HepG2 (cell line): ENCODE measurements around the gene AGAP1. TPM values are rescaled to one million over a fixed set of nuclear protein-coding genes. Genes with fewer than 3 reads are reported as not detected.

Experiments used
- ATAC-seq: fragments of 200-7000 bp; cut with Tn5 transposase; 3 replicates; pipeline ENCODE4 v1.9.1; 2020; ENCODE audit warnings: mild to moderate bottlenecking, moderate library complexity
- BruUV-seq: library from RNA; stranded (reverse); fragments of 400-500 nt; replicated peaks from 2 replicates; lab custom pipeline; 2021; lab: Mats Ljungman, UMichigan
- CTCF ChIA-PET: fragments of 300-600 bp; formaldehyde crosslinking; extraction: SDS; loops from one replicate; lab custom pipeline; 2021; ENCODE audit warnings: low total read pairs, inconsistent platforms, low intra/inter-chr PET ratio; lab: Yijun Ruan, JAX
- POLR2A ChIA-PET: fragments of 350-600 bp; sonication (Branson Sonifier 250); formaldehyde crosslinking; loops from one replicate; lab custom pipeline; 2020; ENCODE audit warnings: antibody characterized with exemption, inconsistent platforms; lab: Yijun Ruan, JAX
- DNase-seq: peaks from one replicate; pipeline ENCODE4 v3.0.0-alpha.2; 2015; ENCODE audit warnings: low spot score
- FAIRE-seq: peaks from 3 replicates; lab custom pipeline; 2011; peaks lifted over from hg19 to GRCh38; lab: Jason Lieb, UNC
- H2AFZ ChIP-seq: one replicate; pipeline ENCODE4 v1.6.1; 2011; ENCODE audit warnings: low read length, inconsistent platforms
- H3K27ac ChIP-seq: fragments of 300-600 bp; 3 replicates; pipeline ENCODE4 v1.8.0; 2011; ENCODE audit warnings: mixed run types, mild to moderate bottlenecking, mixed read lengths, low read length, inconsistent platforms; ENCODE audit not compliant: insufficient read depth; ENCODE audit errors: extremely low read length
- H3K27me3 ChIP-seq, 2 experiments: fragments of 200-600 bp in 1 of 2; 2 replicates in 1 of 2; 3 replicates in 1 of 2; pipeline versions ENCODE4 v1.6.0 to v1.8.0; 2011; ENCODE audit warnings: low read length in 2 of 2, mild to moderate bottlenecking in 2 of 2, moderate library complexity in 2 of 2, inconsistent platforms in 1 of 2; ENCODE audit not compliant: insufficient read depth in 2 of 2, control insufficient read depth in 1 of 2
- H3K36me3 ChIP-seq, 2 experiments: fragments of 200-600 bp in 1 of 2; replicated peaks in 1 of 2; 2 replicates in 1 of 2; 3 replicates in 1 of 2; pipeline versions ENCODE4 v1.5.1 to v1.8.0; 2011; ENCODE audit warnings: low read length in 2 of 2, inconsistent platforms in 1 of 2; ENCODE audit not compliant: insufficient read depth in 2 of 2, control insufficient read depth in 1 of 2
- H3K4me1 ChIP-seq: 2 replicates; pipeline ENCODE4 v1.5.1; 2012; ENCODE audit warnings: low read length, inconsistent platforms; ENCODE audit not compliant: insufficient read depth
- H3K4me2 ChIP-seq: 2 replicates; pipeline ENCODE4 v1.6.0; 2011; ENCODE audit warnings: low read depth, low read length, inconsistent platforms
- H3K4me3 ChIP-seq, 3 experiments: fragments of 200-600 bp in 1 of 3; sonication (generic), shearing (Covaris generic) in 1 of 3; replicated peaks in 1 of 3; 2 replicates each; pipeline ENCODE4 v1.5.1; 2011 to 2016; ENCODE audit warnings: low read length in 3 of 3, inconsistent platforms in 2 of 3, low read depth in 2 of 3, mild to moderate bottlenecking in 2 of 3, control low read depth in 1 of 3, mixed read lengths in 1 of 3; ENCODE audit not compliant: insufficient read depth in 1 of 3
- H3K79me2 ChIP-seq: one replicate; pipeline ENCODE4 v1.6.1; 2011; ENCODE audit warnings: low read length, inconsistent platforms; ENCODE audit not compliant: insufficient read depth
- H3K9ac ChIP-seq: 2 replicates; pipeline ENCODE4 v1.6.0; 2011; ENCODE audit warnings: mild to moderate bottlenecking, low read depth, low read length, inconsistent platforms; ENCODE audit not compliant: insufficient read depth
- H3K9me3 ChIP-seq: 2 replicates; pipeline ENCODE4 v1.5.1; 2012; ENCODE audit warnings: mild to moderate bottlenecking, low read length
- H4K20me1 ChIP-seq: 2 replicates; pipeline ENCODE4 v1.6.0; 2011; ENCODE audit warnings: inconsistent platforms, mild to moderate bottlenecking, low read length, moderate library complexity; ENCODE audit not compliant: insufficient read depth
- ATF2 ChIP-seq: sonication (generic); formaldehyde crosslinking; IDR thresholded peaks from 2 replicates; pipeline ENCODE4 v1.4.0; 2020; ENCODE audit warnings: missing genetic modification reagents
- HDAC6 ChIP-seq: fragments of 200-600 bp; sonication (generic); IDR thresholded peaks from 2 replicates; pipeline ENCODE4 v1.7.0; 2017; ENCODE audit warnings: mild to moderate bottlenecking, antibody characterized with exemption, low read length, low read depth
- IKZF4 ChIP-seq: sonication (generic); formaldehyde crosslinking; IDR thresholded peaks from 2 replicates; pipeline ENCODE4 v1.5.1; 2020; ENCODE audit warnings: borderline replicate concordance, mild to moderate bottlenecking, low read depth, missing genetic modification reagents; ENCODE audit errors: not compliant biosample characterization
- MYNN ChIP-seq: sonication (generic); formaldehyde crosslinking; IDR thresholded peaks from 2 replicates; pipeline ENCODE4 v1.4.0; 2020; ENCODE audit warnings: mild to moderate bottlenecking, low read depth, missing genetic modification reagents
- ZNF335 ChIP-seq: sonication (generic); formaldehyde crosslinking; IDR thresholded peaks from 2 replicates; pipeline ENCODE4 v1.4.0; 2020; ENCODE audit warnings: missing genetic modification reagents
- ZNF646 ChIP-seq: sonication (generic); formaldehyde crosslinking; IDR thresholded peaks from 2 replicates; pipeline ENCODE4 v1.9.0; 2021; ENCODE audit warnings: mild to moderate bottlenecking, missing genetic modification reagents
- ZNF691 ChIP-seq: sonication (generic); formaldehyde crosslinking; IDR thresholded peaks from 2 replicates; pipeline ENCODE4 v1.4.0; 2020; ENCODE audit warnings: missing genetic modification reagents, low read depth, mild to moderate bottlenecking, borderline replicate concordance
- WGBS: methylation state at CpG from one replicate; pipeline ENCODE4 v1.1.6; 2017; ENCODE audit warnings: low lambda C conversion rate; 5-methylcytosine and 5-hydroxymethylcytosine counted together
- in situ Hi-C: cut with HindIII; loops from 2 replicates; pipeline ENCODE4 v1.10.0; 2017; ENCODE audit warnings: low pct_unique_long_range_greater_than_20kb; ENCODE audit not compliant: extremely low pct_ligation_motif_present
- intact Hi-C: fragments of 100-400 bp; cut with micrococcal nuclease; formaldehyde crosslinking; loops from one replicate; pipeline ENCODE4 v1.10.0; 2022; ENCODE audit not compliant: unreplicated experiment
- polyA plus RNA-seq, 8 experiments: library from polyadenylated mRNA; depleted of rRNA in 3 of 8; stranded (reverse) in 7 of 8; unstranded in 1 of 8; fragments of >200 nt; fragmentation: Illumina TruSeq in 4 of 8; extraction: Trizol in 4 of 8; gene quantifications; 2 replicates each; pipeline versions ENCODE4 v1.2.1 to v1.2.3, GENCODE V29; 2011 to 2016; ENCODE audit warnings: low read depth in 4 of 8, missing spikeins in 1 of 8, mixed read lengths in 1 of 8; ENCODE audit not compliant: insufficient read depth in 1 of 8
- total RNA-seq, 5 experiments: library from RNA; depleted of rRNA; stranded (reverse); fragments of >200 nt; fragmentation: Illumina TruSeq; extraction: Trizol; gene quantifications; 2 replicates each; pipeline ENCODE4 v1.2.3, GENCODE V29; 2016; ENCODE audit warnings: low read depth in 1 of 5

AGAP1 gene
- total and polyA plus RNA-seq, 2 of the 13 experiments (the other 11 are each of a cell fraction or from before 2014, with no cell fraction given): 21.2 to 32.7 TPM

- TF ChIP-seq IKZF4 (CRISPR knock-in tag) (no peak), ZNF646 (CRISPR knock-in tag) (peak; percentile 78; the same call in 1 of the 2 replicates)
Measured at GRCh38 chr2:235803028-235803427, 309.2 kb downstream of the AGAP1 start (continued).

- Histone ChIP-seq H2AFZ (no peak overlapping the region), H3K4me3 (no peak overlapping the region), H3K27me3 (no peaks in the 10 kb centered on the region), H3K4me1 (no peaks in the 10 kb centered on the region), H4K20me1 (no peaks in the 10 kb centered on the region), H3K9ac (no peak overlapping the region), H3K36me3 (peaks cover 31 to 68% of the 10 kb centered on the region in 2 experiments), H3K4me2 (no peak overlapping the region), H3K27ac (no peak overlapping the region), H3K9me3 (no peaks in the 10 kb centered on the region), H3K79me2 (no peaks in the 10 kb centered on the region)
- WGBS: 95% methylated on average over 6 of the region's 6 CpGs
- no peak for ATAC-seq
- no peak for FAIRE-seq
- POLR2A ChIA-PET: no interaction called here
- TF ChIP-seq ZNF335 (CRISPR knock-in tag): no peak
- TF ChIP-seq MYNN (CRISPR knock-in tag): no peak
- no peak for TF ChIP-seq ZNF691 (CRISPR knock-in tag)
- no peak for TF ChIP-seq HDAC6
- TF ChIP-seq ATF2: no peak
- in situ Hi-C loops: no loop called here
- intact Hi-C loops: no loop called here
- BruUV-seq: no TSS peak
- CTCF ChIA-PET: no interaction called here
- no peak for DNase-seq
Measured at GRCh38 chr2:235804676-235805075, 310.8 kb downstream of the AGAP1 start.
